GM21717 (cell line): ENCODE measurements around the gene PSMD11.
"Not testable (repeated sequence)": the region's sequence is repeated elsewhere in the genome, so short reads cannot be mapped to it uniquely, and the experiment has no call there.

ENCODE experiments used
- ATAC-seq: cut with Tn5 transposase; IDR thresholded peaks from one replicate; pipeline ENCODE4 v1.9.1; 2021; ENCODE audit warnings: mild to moderate bottlenecking, moderate library complexity; ENCODE audit not compliant: unreplicated experiment

PSMD11 gene

GRCh38 chr17:32444301-32445073, at the start of gene PSMD11:
PSMD11 (plus strand) TSS chr17:32444510; CDS start chr17:32444524, 14 bp downstream.
- peak; percentile 86 for ATAC-seq

DNA sequence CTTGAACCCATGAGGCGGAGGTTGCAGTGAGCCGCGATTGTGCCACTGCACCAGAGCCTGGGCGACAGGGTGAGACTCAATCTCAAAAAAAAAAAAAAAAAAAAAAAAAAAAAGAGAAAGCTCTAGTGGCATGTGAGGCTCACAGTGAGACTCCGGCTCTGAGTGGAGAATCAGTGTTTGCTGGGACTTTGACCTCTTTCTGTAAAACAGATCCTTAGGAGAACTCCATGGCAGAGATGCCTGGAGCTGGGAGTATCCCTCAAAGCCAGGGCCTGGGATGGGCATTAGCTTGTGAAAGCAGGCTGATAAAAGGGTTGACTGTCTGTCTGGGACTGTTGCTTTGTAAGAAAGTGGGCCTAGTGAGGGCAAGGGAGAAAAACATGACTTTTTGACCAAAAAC, 48.0 kb upstream of the PSMD11 start:
- no peak for ATAC-seq

DNA sequence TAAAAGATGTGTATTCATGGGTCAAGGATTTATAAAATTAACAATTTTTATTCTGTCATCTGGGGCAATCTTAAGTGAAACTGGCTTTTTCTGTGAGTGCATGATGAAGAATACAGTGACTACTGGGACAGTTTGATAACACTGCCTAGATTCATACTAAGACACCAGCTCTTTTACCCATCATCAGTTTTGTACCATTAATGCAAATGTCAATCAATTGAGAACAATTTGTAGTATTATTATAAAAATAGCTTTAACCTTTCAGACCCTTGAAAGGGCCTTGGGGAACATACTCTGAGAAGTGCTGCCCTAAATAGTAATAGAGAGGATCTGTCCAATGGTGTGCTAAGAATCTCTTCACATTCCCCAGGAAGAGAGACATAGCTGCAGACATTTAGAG, 45.4 kb upstream of the PSMD11 start:
- ATAC-seq = no peak

DNA sequence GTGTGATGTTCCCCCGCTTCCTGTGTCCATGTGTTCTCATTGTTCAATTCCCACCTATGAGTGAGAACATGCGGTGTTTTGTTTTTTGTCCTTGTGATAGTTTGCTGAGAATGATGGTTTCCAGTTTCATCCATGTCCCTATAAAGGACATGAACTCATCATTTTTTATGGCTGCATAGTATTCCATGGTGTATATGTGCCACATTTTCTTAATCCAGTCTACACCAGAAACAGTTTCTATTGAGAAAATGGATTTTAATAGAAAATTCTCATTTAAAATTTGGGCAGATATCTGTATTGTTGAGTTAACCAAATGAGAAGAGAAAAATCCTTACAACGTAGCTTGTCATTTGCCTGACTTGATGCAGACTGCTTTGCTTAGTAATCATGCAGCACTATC, 34.2 kb upstream of the PSMD11 start:
- not testable (repeated sequence) for ATAC-seq

DNA sequence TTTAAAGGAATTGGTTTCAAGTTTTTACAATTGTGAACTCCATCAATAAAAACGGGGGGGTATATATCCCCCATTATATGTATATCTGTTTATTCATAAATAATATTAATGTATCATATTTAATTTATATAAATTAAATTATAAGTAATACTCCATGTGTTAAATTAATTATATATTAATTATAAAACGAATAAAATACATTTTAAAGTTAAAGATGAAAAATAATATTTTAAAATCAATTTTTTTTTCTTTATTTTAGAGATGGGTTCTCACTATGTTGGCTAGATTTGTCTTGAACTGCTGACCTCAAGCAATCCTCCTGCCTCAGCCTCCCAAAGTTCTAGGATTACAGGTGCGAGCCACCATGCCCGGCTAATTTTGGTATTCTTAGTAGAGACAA, 17.4 kb upstream of the PSMD11 start:
- no peak for ATAC-seq

DNA sequence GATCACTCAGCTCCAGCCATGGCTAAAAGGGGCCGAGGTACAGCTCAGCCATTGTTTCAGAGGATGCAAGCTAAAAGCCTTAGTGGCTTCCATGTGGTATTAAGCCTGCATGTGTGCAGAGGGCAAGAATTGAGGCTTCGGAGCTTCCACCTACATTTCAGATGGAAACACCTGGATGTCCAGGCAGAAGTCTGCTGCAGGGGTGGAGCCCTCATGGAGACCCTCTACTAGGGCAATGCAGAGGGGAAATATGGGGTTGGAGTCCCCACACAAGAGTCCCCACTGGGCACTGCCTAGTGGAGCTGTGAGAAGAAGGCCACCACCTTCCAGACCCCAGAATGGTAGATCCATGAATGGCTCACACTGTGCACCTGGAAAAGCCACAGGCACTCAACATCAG, 14.7 kb upstream of the PSMD11 start:
- ATAC-seq = no peak

DNA sequence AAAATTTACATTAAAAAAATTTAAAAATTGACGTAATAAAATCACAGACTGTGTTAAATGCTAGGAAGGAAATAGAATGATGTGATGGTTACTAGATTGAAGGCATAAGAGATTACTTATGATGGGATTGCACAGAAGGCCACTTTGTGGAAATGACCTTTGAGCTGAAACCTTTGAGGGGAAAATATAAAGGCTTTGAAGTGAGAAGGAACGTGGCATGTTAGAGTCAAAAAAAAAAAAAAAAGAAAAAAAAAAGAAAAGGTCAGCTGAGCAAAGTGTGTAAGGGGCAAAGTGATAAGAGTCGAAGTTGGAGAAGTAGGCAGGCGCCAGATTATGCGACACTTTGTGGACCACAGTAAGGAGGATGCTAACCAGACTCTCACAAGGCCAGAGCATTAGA, 3.6 kb upstream of the PSMD11 start:
- no peak for ATAC-seq

DNA sequence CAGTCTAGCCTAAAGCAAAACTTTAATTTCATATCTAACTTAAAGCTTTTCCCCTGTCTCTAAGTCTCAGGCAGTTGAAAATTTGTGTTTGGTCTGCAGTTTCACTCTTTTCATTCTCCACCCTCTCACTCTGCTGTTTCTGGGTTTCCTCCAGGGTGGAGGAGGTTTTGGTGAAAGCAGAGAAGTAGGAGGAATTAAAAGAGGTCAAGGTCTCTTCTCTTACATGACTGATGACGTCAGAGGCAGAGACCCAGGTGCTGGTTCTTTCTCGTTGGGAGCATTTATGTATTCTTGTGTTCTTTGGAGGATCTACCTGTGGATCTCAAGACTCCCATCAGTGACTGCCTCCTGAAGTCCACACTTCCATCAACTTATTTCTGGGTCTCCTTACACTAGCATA, 2.4 kb upstream of the PSMD11 start:
- no peak for ATAC-seq

DNA sequence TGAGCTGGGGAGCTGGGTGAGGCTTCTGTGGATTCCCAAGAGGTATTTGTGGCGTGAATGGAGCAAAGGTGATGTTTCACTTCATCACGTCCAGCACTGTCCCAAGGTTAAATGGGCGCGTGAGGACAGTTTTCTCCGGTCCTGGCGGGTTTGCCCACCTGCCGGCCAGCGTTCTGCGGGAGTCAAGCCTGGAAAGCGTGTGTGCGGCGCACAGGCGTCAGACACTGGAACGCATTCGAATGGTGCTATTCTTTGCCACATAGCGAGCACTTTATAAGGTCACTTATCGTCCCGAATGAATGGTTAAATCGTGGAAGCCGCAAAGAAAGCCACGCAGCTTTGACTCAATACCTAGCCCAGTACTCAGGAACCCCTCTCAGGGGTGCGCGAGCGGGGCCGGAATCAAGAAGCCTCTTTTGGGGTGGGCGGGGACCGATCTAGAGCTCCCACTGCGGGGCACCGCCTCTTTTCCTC, 446 bp upstream of the PSMD11 start:
- ATAC-seq = no peak

GRCh38 chr17:32445074-32445415, 735 bp downstream of the PSMD11 start:
- ATAC-seq = peak; percentile 21

- ATAC-seq = no peak
These were observed 1.2 kb downstream of the PSMD11 start for GRCh38 chr17:32445497-32445896.

- no peak for ATAC-seq
These were observed 1.7 kb downstream of the PSMD11 start for GRCh38 chr17:32445971-32446370.

- ATAC-seq = no peak
These were observed 2.6 kb downstream of the PSMD11 start for GRCh38 chr17:32446949-32447348.

- ATAC-seq = no peak
These were observed 5.7 kb downstream of the PSMD11 start for GRCh38 chr17:32449963-32450362.

DNA sequence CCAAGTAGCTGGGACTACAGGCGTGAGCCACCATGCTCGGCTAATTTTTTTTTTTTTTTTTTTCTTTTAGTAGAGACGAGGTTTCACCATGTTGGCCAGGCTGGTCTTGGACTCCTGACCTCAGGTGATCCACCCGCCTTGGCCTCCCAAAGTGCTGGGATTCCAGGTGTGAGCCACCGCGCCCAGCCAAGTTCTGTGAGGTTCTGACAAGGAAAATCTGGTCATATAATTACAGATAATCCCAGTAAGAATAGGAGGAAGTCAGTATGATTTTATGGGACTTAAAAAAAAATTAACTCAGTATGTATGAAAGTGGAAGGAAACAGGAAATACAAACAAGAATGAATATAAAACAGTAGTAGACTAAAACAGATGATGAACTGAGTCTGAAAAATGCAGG, 6.1 kb downstream of the PSMD11 start:
- ATAC-seq = not testable (repeated sequence)

DNA sequence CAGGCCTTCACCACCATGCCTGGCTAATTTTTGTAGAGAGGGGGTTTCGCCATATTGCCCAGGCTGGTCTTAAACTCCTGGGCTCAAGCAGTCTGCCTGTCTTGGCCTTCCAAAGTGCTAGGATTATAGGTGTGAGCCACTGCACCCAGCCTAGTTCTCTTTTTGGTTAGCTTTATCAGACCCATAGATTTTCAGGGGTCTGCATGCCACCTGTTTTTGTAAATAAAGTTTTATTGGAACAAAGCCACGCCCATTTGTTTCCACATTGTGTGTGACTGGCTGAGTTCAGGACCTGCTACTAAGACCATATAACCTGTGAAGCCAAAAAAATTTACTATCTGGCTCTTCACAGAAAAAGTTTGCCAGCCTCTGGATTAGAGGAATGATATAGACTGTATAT, 7.6 kb downstream of the PSMD11 start:
- ATAC-seq = no peak

DNA sequence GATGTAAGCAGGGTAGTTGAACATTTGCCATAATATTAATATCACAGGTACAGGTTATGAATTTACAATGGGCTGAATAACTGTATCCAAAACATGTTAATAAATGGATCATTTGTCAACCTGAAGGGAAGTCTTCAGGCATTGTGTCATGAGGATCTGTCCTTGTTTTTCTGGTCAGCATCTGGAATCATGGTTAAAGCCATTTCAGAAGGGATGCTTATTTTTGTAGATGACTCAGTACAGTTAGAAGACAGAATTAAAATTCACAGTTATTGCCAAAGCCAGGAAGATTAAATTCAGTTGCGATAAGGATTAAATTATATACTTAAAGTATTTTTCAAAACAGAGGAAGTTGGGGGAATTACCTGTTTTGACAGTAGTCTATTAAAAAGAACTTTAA, 8.0 kb downstream of the PSMD11 start:
- ATAC-seq = no peak

DNA sequence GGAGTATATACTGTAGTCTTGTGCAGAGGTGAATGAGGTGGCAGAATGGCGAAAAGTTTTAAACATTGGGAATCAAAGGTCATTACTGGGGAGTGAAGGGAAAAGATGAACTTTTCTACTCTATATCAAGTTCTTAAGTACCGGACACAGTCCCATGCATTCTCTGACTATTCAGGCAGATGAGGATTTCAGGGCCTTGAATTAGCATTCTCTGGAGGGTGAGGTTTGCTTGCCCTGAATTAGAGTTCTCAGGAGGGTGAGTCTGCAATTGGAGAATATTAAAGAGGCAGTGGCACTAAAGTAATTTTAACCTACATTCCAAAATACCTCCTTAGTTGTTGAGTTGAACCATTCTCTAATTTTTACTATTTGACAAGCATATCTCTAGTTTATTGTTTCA, 9.1 kb downstream of the PSMD11 start:
- ATAC-seq = no peak

DNA sequence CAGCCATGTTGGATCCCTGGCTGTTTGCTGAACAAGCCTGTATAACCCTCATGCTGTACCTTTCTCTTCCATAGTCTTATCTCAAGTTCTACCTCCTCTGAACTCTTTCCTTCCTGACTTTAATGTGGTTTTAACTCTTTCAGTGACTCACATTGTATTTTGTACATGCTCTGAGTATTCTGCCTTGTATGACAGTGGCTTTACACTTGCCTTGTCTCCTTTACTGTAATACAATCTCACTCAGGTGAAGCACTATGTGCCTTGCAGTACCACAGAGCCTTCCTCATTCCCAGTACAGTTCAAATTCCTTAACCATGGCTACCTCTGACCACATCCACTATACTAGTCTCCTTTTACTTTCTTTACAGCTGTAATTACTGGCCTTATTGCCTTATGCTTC, 14.1 kb downstream of the PSMD11 start:
- no peak for ATAC-seq

DNA sequence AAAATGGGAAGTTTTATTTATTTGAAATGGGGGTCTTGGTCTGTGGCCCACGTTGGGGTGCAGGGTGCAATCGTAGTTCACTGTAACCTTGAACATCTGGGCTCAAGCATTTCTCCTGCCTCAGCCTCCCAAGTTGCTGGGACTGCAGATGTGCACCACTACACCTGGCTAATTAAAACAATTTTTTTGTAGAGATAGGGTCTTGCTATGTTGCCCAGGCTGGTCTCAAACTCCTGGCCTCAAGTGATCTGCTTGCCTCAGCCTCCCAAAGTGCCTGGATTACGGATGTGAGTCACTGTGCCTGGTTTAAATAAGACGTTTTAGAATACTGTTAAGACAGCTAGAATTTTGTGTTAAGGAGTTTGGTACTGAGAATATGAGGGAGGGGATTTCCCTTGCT, 15.7 kb downstream of the PSMD11 start:
- ATAC-seq = no peak

GRCh38 chr17:32461498-32461852, 17.2 kb downstream of the PSMD11 start:
- no peak for ATAC-seq

GRCh38 chr17:32461853-32462617, 17.7 kb downstream of the PSMD11 start:
- no peak for ATAC-seq
